Tibial nerve (tissue), 4 donors: ENCODE results near the gene OAS3.

Experiments used
- CTCF ChIP-seq, 5 experiments: fragments of 200-600 bp in 3 of 5; fragments of 450-650 bp in 2 of 5; sonication (generic) in 3 of 5; IDR thresholded peaks; one replicate each; pipeline ENCODE4 v1.5.1; 2016 to 2019; ENCODE audit warnings: antibody characterized with exemption in 5 of 5, mild to moderate bottlenecking in 3 of 5, moderate library complexity in 2 of 5
- EP300 ChIP-seq, 2 donors: sonication (generic); formaldehyde crosslinking; IDR thresholded peaks; one replicate each; pipeline ENCODE4 v1.6.1; 2017; ENCODE audit warnings: antibody characterized with exemption in 2 of 2, mild to moderate bottlenecking in 1 of 2
- POLR2A ChIP-seq, 2 donors: fragments of 450-650 bp; IDR thresholded peaks; one replicate each; pipeline ENCODE4 v1.6.1; 2017; ENCODE audit warnings: antibody characterized with exemption in 2 of 2, mild to moderate bottlenecking in 2 of 2, moderate library complexity in 2 of 2

GRCh38 chr12:112964067-112964670, 25.9 kb downstream of the OAS3 start:
- TF ChIP-seq CTCF (IDR thresholded peaks at IDR 0.05) (no peak), POLR2A (IDR thresholded peaks at IDR 0.05) (no peak), EP300 (IDR thresholded peaks at IDR 0.05) (no peak)
